ENCODE results near the gene CEP112. TPM values are rescaled to one million over a fixed set of nuclear protein-coding genes. Genes with fewer than 3 reads are reported as not detected.
A peak's percentile ranks its signal among the peaks of the same experiment; 100 is the strongest.

The CEP112 gene
- total RNA-seq, 4 donors from 2014 or later, result 14.6 to 21.2 (median 20.2) TPM

GRCh38 chr17:66056148-66056547 lies 135.8 kb downstream of the CEP112 start:
- no peak for DNase-seq
- H3K27ac ChIP-seq, result no peak overlapping the region
- H3K27me3 ChIP-seq, result no peaks in the 10 kb centered on the region
- no peaks in the 10 kb centered on the region for H3K36me3 ChIP-seq
- intact Hi-C loops (cut with DNase I), result no loop called here
- no peak for TF ChIP-seq POLR2A (IDR thresholded peaks at IDR 0.05)
- TF ChIP-seq CTCF (IDR thresholded peaks at IDR 0.05), result no peak
- H3K4me1 ChIP-seq, result no peaks in the 10 kb centered on the region
- no peak overlapping the region for H3K4me3 ChIP-seq (replicated peaks in 1 of 3)
- no peaks in the 10 kb centered on the region for H3K9me3 ChIP-seq
- WGBS, 2 donors, result 95 to 97% methylated on average over 4 of the region's 4 CpGs

- Histone ChIP-seq H3K9me3 (no peaks in the 10 kb centered on the region), H3K27me3 (no peaks in the 10 kb centered on the region), H3K36me3 (no peaks in the 10 kb centered on the region), H3K4me3 (replicated peaks in 1 of 3) (no peak overlapping the region), H3K27ac (no peak overlapping the region), H3K4me1 (no peaks in the 10 kb centered on the region)
- intact Hi-C loops (cut with DNase I), result no loop called here
- 95% methylated on average over 1 of the region's 1 CpG for WGBS, 2 donors
- no peak for TF ChIP-seq CTCF (IDR thresholded peaks at IDR 0.05)
- no peak for TF ChIP-seq POLR2A (IDR thresholded peaks at IDR 0.05)
- no peak for DNase-seq
Measured at GRCh38 chr17:66054242-66054641, 137.7 kb downstream of the CEP112 start.

- 49 to 68% methylated on average over 2 of the region's 2 CpGs for WGBS, 2 donors
- Histone ChIP-seq H3K4me1 (no peaks in the 10 kb centered on the region), H3K27ac (no peak overlapping the region), H3K4me3 (replicated peaks in 1 of 3) (no peak overlapping the region), H3K36me3 (no peaks in the 10 kb centered on the region), H3K27me3 (no peaks in the 10 kb centered on the region), H3K9me3 (no peaks in the 10 kb centered on the region)
- intact Hi-C loops (cut with DNase I), result no loop called here
- TF ChIP-seq POLR2A (IDR thresholded peaks at IDR 0.05), result no peak
- no peak for TF ChIP-seq CTCF (IDR thresholded peaks at IDR 0.05)
- no peak for DNase-seq
Measured at GRCh38 chr17:66044083-66044482, 147.8 kb downstream of the CEP112 start.

GRCh38 chr17:66043419-66043818 lies 148.5 kb downstream of the CEP112 start:
- H3K27me3 ChIP-seq, result no peaks in the 10 kb centered on the region
- H3K27ac ChIP-seq, result no peak overlapping the region
- H3K4me1 ChIP-seq, result no peaks in the 10 kb centered on the region
- H3K4me3 ChIP-seq (replicated peaks in 1 of 3), result no peak overlapping the region
- TF ChIP-seq CTCF (IDR thresholded peaks at IDR 0.05) (no peak), POLR2A (IDR thresholded peaks at IDR 0.05) (no peak)
- H3K36me3 ChIP-seq, result no peaks in the 10 kb centered on the region
- no peaks in the 10 kb centered on the region for H3K9me3 ChIP-seq
- DNase-seq, result no peak
- intact Hi-C loops (cut with DNase I), result no loop called here
- 96 to 97% methylated on average over 3 of the region's 3 CpGs for WGBS, 2 donors

- H3K27me3 ChIP-seq, result no peaks in the 10 kb centered on the region
- intact Hi-C loops (cut with DNase I), result no loop called here
- H3K36me3 ChIP-seq, result no peaks in the 10 kb centered on the region
- H3K27ac ChIP-seq, result no peak overlapping the region
- no peaks in the 10 kb centered on the region for H3K4me1 ChIP-seq
- 54 to 69% methylated on average over 4 of the region's 4 CpGs for WGBS, 2 donors
- H3K9me3 ChIP-seq, result no peaks in the 10 kb centered on the region
- no peak overlapping the region for H3K4me3 ChIP-seq (replicated peaks in 1 of 3)
- TF ChIP-seq CTCF (IDR thresholded peaks at IDR 0.05), result no peak
- no peak for TF ChIP-seq POLR2A (IDR thresholded peaks at IDR 0.05)
- DNase-seq, result peak; percentile 20 to 35
Measured at GRCh38 chr17:66040402-66040801, 151.5 kb downstream of the CEP112 start.
